ENCODE measurements around the gene ADRB2.
"Not testable (repeated sequence)": the region's sequence is repeated elsewhere in the genome, so short reads cannot be mapped to it uniquely, and the experiment has no call there.

The ADRB2 gene

GRCh38 chr5:148826053-148826738 is at the start of gene ADRB2:
ADRB2 (plus strand) TSS chr5:148826611; CDS start chr5:148826832, 221 bp downstream.
- DNase-seq (ENCODE audit: low read depth): peak; percentile 81

DNA sequence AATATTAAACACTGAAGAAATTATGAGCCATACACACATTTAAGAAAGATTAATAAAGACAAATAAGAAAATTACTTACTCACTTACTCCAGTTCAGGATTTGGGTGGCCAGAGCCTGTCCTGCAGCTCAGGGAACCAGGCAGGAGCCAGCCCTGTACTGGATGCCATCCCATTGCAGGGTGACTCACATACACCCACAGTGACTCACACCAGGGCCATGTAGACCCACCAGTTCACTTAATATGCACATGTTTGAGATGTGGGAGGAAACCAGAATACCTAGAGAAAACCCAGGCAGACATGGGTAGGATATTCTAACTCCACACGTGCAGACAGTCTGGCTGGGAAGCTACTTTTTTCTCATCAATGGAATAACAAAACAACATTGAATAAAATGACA is 49.6 kb upstream of the ADRB2 start:
- no peak for DNase-seq (ENCODE audit: low read depth)

- no peak for DNase-seq (ENCODE audit: low read depth)
Observed at GRCh38 chr5:148778882-148779281, 47.5 kb upstream of the ADRB2 start.

GRCh38 chr5:148780711-148781110 is 45.7 kb upstream of the ADRB2 start:
- DNase-seq (ENCODE audit: low read depth): no peak

DNA sequence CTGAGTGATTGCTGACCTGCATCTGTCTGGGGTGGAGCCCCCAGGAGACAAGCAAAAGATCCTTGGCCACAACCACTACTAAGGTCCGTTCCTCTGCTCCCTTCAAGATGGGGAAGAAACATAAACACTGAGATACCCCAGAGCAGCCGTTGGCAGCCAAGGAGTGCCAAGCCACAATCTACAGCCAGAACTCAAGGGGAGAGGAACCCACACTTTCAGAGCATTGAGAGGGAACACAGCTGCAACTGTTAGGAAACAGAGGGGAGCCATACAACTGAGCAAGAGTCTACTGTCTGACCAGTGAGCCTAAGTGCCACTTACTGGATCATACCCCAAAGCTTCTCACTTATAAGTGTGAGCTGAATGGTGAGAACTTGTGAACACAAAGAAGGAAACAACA is 44.6 kb upstream of the ADRB2 start:
- DNase-seq (ENCODE audit: low read depth): no peak

DNA sequence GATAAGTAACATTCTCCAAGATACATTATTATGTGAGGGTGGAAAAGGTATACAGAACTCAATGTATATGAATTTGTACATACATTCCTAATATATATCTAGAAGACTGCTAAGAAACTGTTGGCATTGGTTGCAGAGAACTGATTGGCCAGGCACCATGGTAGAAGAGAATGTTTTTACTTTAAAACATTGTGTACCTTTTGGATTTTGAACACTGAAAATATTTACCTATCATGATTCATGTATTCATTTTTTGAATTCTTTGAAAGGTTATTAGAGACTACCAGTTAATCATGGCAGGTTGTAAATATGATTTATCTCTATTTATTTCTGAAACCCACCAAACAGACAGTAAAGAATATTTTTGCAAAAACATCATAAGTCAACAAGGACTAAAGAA is 41.2 kb upstream of the ADRB2 start:
- DNase-seq (ENCODE audit: low read depth): no peak

DNA sequence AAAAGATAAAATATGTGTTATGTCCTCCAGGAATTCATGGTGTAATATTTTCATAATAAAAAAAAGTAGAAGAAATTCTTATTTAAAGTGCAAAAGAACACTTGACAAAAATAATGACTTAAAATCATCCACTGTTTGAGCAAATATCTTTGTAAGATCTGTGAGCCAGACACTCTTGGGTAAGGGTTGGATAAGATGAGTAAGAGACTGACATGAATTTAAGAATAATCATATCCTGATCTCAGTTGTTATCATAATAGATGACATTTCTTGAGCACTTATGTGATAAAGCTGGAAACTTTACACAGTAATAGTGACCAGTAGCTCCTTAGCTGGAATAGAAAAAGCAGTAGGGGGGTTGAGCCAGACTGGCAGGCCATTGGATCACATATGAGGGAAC is 40.0 kb upstream of the ADRB2 start:
- DNase-seq (ENCODE audit: low read depth): no peak

DNA sequence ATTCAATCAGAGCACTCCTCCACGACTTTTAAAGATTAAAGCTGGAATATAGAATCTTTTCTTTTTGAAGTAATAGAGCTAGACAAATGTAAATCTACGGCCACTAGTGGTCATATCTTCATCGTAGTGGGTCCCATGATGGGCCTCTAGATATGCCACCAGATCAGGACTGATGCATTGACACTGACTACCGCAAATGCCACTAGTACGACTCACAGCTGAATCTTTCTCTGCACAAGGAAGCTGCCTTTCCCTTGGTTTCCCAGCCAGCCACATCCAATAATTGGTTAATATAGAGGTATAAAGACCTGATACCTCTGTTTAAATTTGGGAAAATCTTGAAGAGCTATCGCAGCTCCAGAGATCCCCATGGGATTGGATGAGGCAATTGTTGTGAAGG is 37.8 kb upstream of the ADRB2 start:
- no peak for DNase-seq (ENCODE audit: low read depth)

DNA sequence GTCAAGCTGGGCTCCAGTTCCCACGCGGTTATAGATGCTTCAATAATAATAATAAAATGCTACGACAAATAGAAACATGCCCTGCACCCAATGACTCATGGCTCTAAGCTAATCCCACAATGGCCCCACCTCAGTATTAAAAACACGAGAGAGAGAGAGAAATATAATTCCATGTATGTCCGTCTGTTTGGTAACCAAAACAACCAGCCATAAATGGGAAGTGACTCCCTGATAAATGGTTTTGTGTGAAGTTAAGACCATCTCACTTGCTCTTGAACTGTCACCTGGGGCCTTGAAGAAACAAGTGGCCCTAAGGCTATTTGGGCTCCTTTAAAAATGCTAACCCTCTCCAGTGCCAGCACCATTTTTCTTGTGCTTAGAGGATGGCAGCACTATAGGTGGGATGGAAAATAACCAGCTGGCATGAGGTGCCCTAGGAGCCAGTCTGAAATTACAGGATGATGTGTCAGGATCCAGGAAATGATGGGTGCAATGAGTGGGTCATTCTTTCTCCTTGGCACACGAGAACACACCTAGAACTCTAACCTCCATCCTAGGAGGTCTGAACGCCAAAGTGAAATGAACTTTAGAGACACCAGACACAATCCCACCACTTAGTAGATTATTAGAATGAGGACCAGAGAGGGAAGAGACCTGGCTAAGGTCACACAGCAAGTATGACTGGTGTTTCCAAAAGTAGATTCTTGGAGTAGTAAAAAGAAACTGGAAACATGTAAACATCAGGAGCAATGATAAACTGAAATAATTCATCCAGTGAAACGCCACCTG is 35.7 kb upstream of the ADRB2 start:
- no peak for DNase-seq (ENCODE audit: low read depth)

DNA sequence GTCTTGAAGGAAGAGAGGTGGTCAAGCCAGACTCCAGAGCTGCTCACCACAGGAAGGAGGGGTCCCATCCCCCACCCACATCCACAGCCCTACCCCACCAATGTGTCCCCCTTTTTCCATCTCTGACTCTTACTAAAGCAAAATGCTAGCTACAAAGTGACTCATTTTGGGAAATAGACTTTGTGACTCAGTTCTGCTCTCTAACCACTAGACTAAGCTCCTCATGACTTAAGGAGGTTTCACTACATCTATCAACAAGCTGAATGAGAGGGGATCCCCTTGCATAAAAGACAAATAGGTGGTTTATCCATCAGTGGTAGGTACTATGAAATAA is 35.1 kb upstream of the ADRB2 start:
- DNase-seq (ENCODE audit: low read depth): no peak

GRCh38 chr5:148791696-148792095 is 34.7 kb upstream of the ADRB2 start:
- no peak for DNase-seq (ENCODE audit: low read depth)

DNA sequence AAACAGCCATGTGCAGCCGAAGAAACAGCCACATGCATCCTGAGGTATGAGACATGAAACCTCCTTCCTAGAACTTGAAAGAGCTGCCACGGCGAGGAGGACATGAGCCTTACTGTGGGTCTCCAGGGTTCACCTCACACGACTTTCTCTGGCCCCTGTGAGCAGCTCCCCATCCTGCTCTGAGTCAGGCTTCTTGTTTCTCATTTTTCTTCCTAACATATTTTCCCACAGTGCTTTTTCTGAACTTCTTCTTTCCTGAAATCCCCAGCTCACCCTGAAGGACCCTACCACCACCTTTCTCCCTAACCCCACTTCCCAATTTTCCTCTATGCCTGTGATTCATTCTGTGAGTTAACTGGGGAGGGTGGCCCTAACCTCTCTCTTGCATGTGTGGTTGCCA is 33.7 kb upstream of the ADRB2 start:
- DNase-seq (ENCODE audit: low read depth): no peak

DNA sequence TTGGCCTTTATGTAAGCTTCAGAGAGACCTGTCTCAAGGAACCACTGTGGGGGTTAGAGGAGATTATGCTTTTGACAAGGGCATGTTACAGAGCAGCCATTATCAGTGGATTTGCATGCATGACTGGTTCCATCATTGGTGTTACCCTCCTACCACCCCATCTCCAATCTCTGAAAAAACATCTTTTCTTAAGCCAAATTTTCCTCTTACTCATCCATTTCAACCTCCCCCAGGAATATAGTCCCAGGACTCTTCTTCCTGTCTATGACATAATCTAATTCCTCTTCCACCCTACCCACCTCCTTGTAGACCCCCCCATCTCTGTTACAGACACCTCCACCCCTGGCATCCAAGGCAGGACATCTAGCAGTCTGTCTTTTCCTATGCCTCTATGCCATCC is 33.1 kb upstream of the ADRB2 start:
- DNase-seq (ENCODE audit: low read depth): no peak

DNA sequence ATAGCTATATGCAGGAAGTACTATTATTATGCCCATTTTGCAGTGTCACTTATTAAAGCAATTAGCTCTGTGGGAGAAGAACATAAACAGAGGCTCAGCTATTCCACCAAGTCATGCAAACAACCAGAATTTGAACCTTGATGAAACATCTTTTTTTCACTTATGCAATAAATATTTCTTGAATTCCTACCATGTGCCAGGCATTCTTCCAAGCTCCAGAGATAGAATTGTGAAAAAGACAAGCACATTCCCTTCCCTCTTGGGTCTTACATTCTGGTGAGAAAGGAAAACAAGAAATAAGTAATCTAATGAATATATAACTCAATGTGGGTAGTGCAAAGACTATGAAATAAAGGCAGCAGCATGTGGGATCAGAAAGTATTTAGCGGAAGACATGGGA is 32.1 kb upstream of the ADRB2 start:
- no peak for DNase-seq (ENCODE audit: low read depth)

- DNase-seq (ENCODE audit: low read depth): no peak
Observed at GRCh38 chr5:148794729-148795561, 31.5 kb upstream of the ADRB2 start.

GRCh38 chr5:148796936-148797335 is 29.5 kb upstream of the ADRB2 start:
- DNase-seq (ENCODE audit: low read depth): no peak

DNA sequence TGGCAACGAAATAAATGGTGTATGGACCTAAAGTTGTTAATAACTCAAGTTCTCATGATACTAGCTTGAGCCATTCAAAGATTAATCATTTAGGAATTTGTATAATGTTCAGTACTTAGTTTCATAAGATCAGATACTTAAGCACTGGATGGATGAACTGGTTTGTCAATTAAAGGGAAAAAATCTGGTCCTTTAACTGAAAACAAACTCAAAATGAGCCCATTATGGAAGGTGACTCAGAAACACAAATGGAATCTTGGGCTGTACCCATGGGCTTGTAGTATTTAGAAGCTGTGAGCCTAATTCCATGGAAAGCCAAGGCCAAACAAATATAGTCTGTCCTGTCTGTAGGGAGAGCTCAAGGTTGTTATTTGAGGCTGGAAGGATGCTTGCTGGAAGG is 27.6 kb upstream of the ADRB2 start:
- DNase-seq (ENCODE audit: low read depth): no peak

DNA sequence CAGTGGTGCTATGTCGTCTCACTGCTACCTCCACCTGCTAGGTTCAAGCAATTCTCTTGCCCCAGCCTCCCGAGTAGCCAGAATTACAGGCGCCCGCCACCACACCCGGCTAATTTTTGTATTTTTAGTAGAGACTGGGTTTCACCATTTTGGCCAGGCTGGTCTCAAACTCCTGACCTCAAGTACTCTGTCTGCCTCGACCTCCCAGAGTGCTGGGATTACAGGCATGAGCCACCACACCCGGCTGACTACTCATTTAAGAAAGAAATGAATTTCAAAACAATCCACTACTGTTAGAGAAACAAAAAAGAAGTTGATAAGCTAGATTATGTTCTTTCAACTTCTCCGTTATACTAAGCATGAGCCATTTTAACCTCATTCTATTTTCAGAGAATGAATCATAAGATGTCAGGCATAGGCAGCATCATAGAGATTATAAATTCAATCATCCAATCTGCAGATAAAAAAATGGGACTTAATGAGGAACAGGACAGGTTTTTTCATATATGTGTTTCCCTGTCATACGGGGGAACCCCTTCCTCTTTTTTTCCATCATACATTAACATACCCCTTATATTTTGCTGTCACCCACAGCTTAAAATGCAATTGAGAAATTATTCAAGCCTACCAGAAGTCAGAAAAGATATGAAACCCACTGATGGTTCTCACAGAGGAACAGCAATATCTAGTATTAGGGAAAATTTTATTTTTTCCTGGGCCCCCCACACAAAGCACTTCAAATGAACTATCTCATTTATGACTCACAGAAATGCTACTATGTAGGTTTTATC is 26.5 kb upstream of the ADRB2 start:
- DNase-seq (ENCODE audit: low read depth): no peak

- DNase-seq (ENCODE audit: low read depth): no peak
Observed at GRCh38 chr5:148801682-148802276, 24.6 kb upstream of the ADRB2 start.

DNA sequence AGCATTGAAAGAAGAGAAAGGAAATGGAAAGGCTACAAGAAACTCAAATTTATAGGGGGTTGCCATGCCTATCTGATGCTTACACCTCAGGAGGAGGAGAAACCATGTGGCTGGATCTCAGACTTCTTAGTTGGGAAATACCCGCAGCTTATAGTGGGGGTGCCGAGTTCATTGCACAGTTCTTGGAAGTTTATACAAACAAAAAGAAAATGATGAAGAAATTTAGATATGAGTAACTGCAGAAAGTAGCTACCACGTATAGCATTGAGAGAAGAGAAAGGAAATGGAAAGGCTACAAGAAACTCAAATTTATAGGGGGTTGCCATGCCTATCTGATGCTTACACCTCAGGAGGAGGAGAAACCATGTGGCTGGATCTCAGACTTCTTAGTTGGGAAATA is 23.0 kb upstream of the ADRB2 start:
- DNase-seq (ENCODE audit: low read depth): not testable (repeated sequence)

DNA sequence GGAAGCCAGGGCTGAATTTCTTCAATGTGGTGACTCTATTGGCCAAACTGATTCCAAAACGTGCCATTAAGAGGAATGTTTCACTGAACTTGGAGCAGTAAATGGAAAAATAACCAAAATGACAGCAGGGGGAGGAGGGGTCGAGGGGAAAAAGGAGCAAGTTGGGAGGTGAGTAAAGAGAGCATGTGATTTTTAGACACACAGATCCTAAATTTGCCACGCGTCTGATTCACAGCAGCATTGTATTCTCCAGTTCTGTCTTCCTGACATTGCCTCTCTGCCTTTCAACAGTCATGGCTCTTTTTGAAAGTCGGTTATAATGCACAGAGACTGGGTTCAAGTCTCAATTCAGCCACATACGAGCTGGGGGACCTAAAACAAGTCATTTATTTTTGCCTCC is 22.0 kb upstream of the ADRB2 start:
- no peak for DNase-seq (ENCODE audit: low read depth)

All from activated T-cell treated with anti-CD3 and anti-CD28 coated beads for 24 hours (primary cell).